BJ (cell line): ENCODE measurements around the gene ZNF438. TPM values are rescaled to one million over a fixed set of nuclear protein-coding genes. Genes with fewer than 3 reads are reported as not detected.

Source experiments
- CTCF ChIA-PET: fragments of 350-600 bp; formaldehyde crosslinking; extraction: SDS; loops from one replicate; lab custom pipeline; 2021; ENCODE audit warnings: antibody characterized with exemption, inconsistent platforms; lab: Yijun Ruan, JAX
- POLR2A ChIA-PET: fragments of 300-600 bp; sonication (Branson Sonifier 250); formaldehyde crosslinking; extraction: SDS; loops from one replicate; lab custom pipeline; 2021; ENCODE audit warnings: antibody characterized with exemption; lab: Charles Lee
- DNase-seq: peaks from one replicate; pipeline ENCODE4 v3.0.0-alpha.2; 2011; ENCODE audit warnings: low read depth
- H3K27me3 ChIP-seq: 2 replicates; pipeline ENCODE4 v1.6.0; 2011; ENCODE audit warnings: low read length; ENCODE audit not compliant: control insufficient read depth, insufficient read depth
- H3K36me3 ChIP-seq: 2 replicates; pipeline ENCODE4 v1.5.1; 2011; ENCODE audit warnings: low read length; ENCODE audit not compliant: control insufficient read depth, insufficient read depth
- H3K4me3 ChIP-seq: 2 replicates; pipeline ENCODE4 v1.5.1; 2011; ENCODE audit warnings: low read depth, mild to moderate bottlenecking, control low read depth, low read length
- CTCF ChIP-seq: IDR thresholded peaks from 2 replicates; pipeline ENCODE4 v1.5.1; 2011; ENCODE audit warnings: low read depth, mild to moderate bottlenecking, control low read depth, inconsistent platforms, low read length, moderate library complexity; ENCODE audit not compliant: insufficient read depth
- polyA plus RNA-seq: library from polyadenylated mRNA; depleted of rRNA; stranded (reverse); fragments of >200 nt; gene quantifications from 2 replicates; pipeline ENCODE4 v1.2.3, GENCODE V29; 2011

ZNF438 gene
- polyA plus RNA-seq, 1 experiment = 3.7 TPM

- Histone ChIP-seq H3K36me3 (no peaks in the 10 kb centered on the region), H3K4me3 (no peak overlapping the region), H3K27me3 (no peaks in the 10 kb centered on the region)
- TF ChIP-seq CTCF = no peak
- CTCF ChIA-PET = no interaction called here
- POLR2A ChIA-PET = no interaction called here
- DNase-seq = no peak
Observed at GRCh38 chr10:30897547-30897946, 134.1 kb downstream of the ZNF438 start.

GRCh38 chr10:30897048-30897447 is 134.6 kb downstream of the ZNF438 start:
- no peaks in the 10 kb centered on the region for H3K27me3 ChIP-seq
- no peak for DNase-seq
- CTCF ChIA-PET = no interaction called here
- no peak for TF ChIP-seq CTCF
- POLR2A ChIA-PET = no interaction called here
- H3K4me3 ChIP-seq = no peak overlapping the region
- H3K36me3 ChIP-seq = no peaks in the 10 kb centered on the region

GRCh38 chr10:30894221-30894620 is 137.4 kb downstream of the ZNF438 start:
- no peak for DNase-seq
- POLR2A ChIA-PET = no interaction called here
- CTCF ChIA-PET = no interaction called here
- no peak for TF ChIP-seq CTCF
- no peak overlapping the region for H3K4me3 ChIP-seq
- no peaks in the 10 kb centered on the region for H3K36me3 ChIP-seq
- no peaks in the 10 kb centered on the region for H3K27me3 ChIP-seq

GRCh38 chr10:30893208-30893607 is 138.5 kb downstream of the ZNF438 start:
- ChIA-PET POLR2A (no interaction called here), CTCF (no interaction called here)
- Histone ChIP-seq H3K4me3 (no peak overlapping the region), H3K36me3 (no peaks in the 10 kb centered on the region), H3K27me3 (no peaks in the 10 kb centered on the region)
- TF ChIP-seq CTCF = no peak
- no peak for DNase-seq

GRCh38 chr10:30887839-30888238 is 143.8 kb downstream of the ZNF438 start:
- H3K36me3 ChIP-seq = no peaks in the 10 kb centered on the region
- POLR2A ChIA-PET = no interaction called here
- no peak overlapping the region for H3K4me3 ChIP-seq
- H3K27me3 ChIP-seq = no peaks in the 10 kb centered on the region
- CTCF ChIA-PET = interaction anchor here (0.7 kb wide), 1 partner anchor 11 kb away, joined by 3 read pairs; no protein-coding TSS in a partner anchor
- no peak for TF ChIP-seq CTCF
- DNase-seq = no peak
